A673 (cell line): ENCODE data around the gene ATPAF1.

ENCODE experiments used
- CTCF ChIP-seq: fragments of 300-800, 200-600 bp; sonication (generic); conservative IDR thresholded peaks from 2 replicates; pipeline ENCODE4 v1.5.1; 2017; ENCODE audit warnings: low read depth, mild to moderate bottlenecking, antibody characterized with exemption, low read length, moderate library complexity, mixed read lengths
- EZH2 ChIP-seq: fragments of 200-600 bp; sonication (generic); IDR thresholded peaks from 2 replicates; pipeline ENCODE4 v1.6.1; 2017; ENCODE audit warnings: borderline replicate concordance, low read depth, mild to moderate bottlenecking, mixed read lengths, antibody characterized with exemption, low read length; ENCODE audit not compliant: poor library complexity, severe bottlenecking

- TF ChIP-seq EZH2, result no peak
- no peak for TF ChIP-seq CTCF
Observed at GRCh38 chr1:46595127-46595526, 73.0 kb downstream of the ATPAF1 start.
